BLaER1 treated with 17β-estradiol and CSF1 and Interleukin-3, amounts not matched to agents 10 nM and 100 nM (cell line): ENCODE results near the gene SOWAHA.

Experiments used
- H3K27ac ChIP-seq, 11 experiments: shearing (Covaris generic); formaldehyde crosslinking; 2 replicates each; pipeline ENCODE4 v1.8.1; 2022
- H3K27me3 ChIP-seq, 11 experiments: shearing (Covaris generic); formaldehyde crosslinking; 2 replicates each; pipeline ENCODE4 v1.8.1; 2022
- H3K36me3 ChIP-seq, 11 experiments: shearing (Covaris generic); formaldehyde crosslinking; 2 replicates each; pipeline ENCODE4 v1.8.1; 2022
- H3K4me1 ChIP-seq, 10 experiments: shearing (Covaris generic); formaldehyde crosslinking; 2 replicates each; pipeline ENCODE4 v1.8.1; 2022
- H3K4me2 ChIP-seq, 11 experiments: shearing (Covaris generic); formaldehyde crosslinking; 2 replicates each; pipeline ENCODE4 v1.8.1; 2022
- H3K4me3 ChIP-seq, 10 experiments: shearing (Covaris generic); formaldehyde crosslinking; 2 replicates each; pipeline ENCODE4 v1.8.1; 2022
- H3K9ac ChIP-seq, 11 experiments: shearing (Covaris generic); formaldehyde crosslinking; 2 replicates each; pipeline ENCODE4 v1.8.1; 2022
- H3K9me3 ChIP-seq, 11 experiments: shearing (Covaris generic); formaldehyde crosslinking; replicated peaks in 1 of 11; 2 replicates each; pipeline ENCODE4 v1.8.1; 2022
- H4K20me1 ChIP-seq, 11 experiments: shearing (Covaris generic); formaldehyde crosslinking; 2 replicates each; pipeline ENCODE4 v1.8.1; 2022
- Cebpa-rat ChIP-seq, 11 experiments: shearing (Covaris generic); IDR thresholded peaks; 2 replicates each; pipeline ENCODE4 v1.8.1; 2022

Gene SOWAHA

DNA sequence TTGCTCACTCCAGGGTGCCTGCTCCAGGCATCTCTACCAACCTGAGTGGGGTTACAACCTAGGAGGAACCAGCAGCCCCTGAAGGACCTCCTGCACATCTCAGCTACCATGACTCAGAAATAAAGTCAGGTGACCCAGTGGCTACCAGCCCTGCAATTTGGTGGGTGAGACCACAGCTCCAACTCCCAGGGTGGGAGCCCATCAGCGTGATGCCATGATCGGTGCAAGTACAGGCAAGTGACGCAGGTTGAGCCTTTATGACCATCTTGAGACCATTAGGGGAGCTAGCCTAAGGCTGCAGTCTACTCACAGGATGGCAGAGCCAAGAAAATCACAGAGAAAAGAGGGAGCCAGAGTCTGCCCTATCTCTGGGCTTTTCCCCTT, 44.6 kb upstream of the SOWAHA start:
- Histone ChIP-seq H3K36me3 (peaks cover 0 to 22% (median 13%) of the 10 kb centered on the region in 11 experiments; a peak in 11 of 22 replicates), H4K20me1 (peaks cover 0 to 16% (median 0%) of the 10 kb centered on the region in 11 experiments; a peak in 4 of 22 replicates), H3K4me1 (peaks cover 23 to 57% (median 37%) of the 10 kb centered on the region in 10 experiments; a peak in 19 of 20 replicates), H3K4me3 (no peak overlapping the region), H3K9me3 (no peaks in the 10 kb centered on the region), H3K27me3 (no peaks in the 10 kb centered on the region), H3K9ac (no peak overlapping the region), H3K4me2 (peak overlapping the region in 6 of 11 experiments; percentile 53 to 71 (median 64); a peak in 11 of 22 replicates), H3K27ac (no peak overlapping the region)
- TF ChIP-seq Cebpa-rat (IDR thresholded peaks at IDR 0.05), result no peak

GRCh38 chr5:132770476-132771159, 42.5 kb upstream of the SOWAHA start:
- TF ChIP-seq Cebpa-rat (IDR thresholded peaks at IDR 0.05), result no peak
- Histone ChIP-seq H3K36me3 (peaks cover 0 to under 1% (median 0%) of the 10 kb centered on the region in 11 experiments; a peak in 1 of 22 replicates), H3K4me3 (no peak overlapping the region), H4K20me1 (peaks cover 0 to 32% (median 0%) of the 10 kb centered on the region in 11 experiments; a peak in 4 of 22 replicates), H3K9ac (no peak overlapping the region), H3K4me1 (peaks cover 23 to 47% (median 39%) of the 10 kb centered on the region in 10 experiments; a peak in 19 of 20 replicates), H3K27me3 (peaks cover under 1 to 14% (median 8%) of the 10 kb centered on the region in 11 experiments; a peak in 18 of 22 replicates), H3K4me2 (peak overlapping the region in 8 of 11 experiments; percentile 1 to 43 (median 38); a peak in 13 of 22 replicates), H3K9me3 (no peaks in the 10 kb centered on the region), H3K27ac (no peak overlapping the region)

DNA sequence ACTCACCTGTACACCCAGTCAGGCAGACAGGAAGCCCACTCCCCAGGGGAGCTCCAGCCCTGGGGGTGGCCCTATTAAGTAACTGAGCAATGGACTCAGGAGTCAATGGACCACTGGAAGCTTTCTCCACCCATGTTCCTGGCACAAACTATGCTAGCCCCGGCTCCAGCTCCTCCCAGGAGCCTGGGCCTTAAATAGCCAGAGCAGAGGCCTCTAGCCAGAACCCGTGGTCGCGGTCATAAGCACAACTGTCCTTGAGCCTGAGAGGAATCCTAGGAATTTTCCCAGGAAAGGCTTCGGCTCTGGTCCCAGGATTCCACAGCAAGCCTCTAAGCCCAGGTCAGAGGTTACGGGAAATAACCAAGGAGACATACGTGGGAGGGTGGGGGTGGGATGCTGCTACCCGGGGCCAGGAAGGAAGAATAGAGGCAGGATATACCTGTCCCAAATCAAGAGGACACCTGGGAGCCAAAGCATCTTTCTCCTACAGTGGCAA, 41.6 kb upstream of the SOWAHA start:
- Histone ChIP-seq H3K9ac (no peak overlapping the region), H3K4me2 (peak overlapping the region in 8 of 11 experiments; percentile 1 to 43 (median 38); a peak in 13 of 22 replicates), H3K9me3 (no peaks in the 10 kb centered on the region), H3K27me3 (peaks cover 10 to 23% (median 17%) of the 10 kb centered on the region in 11 experiments), H3K4me1 (peaks cover 27 to 47% (median 39%) of the 10 kb centered on the region in 10 experiments; a peak in 19 of 20 replicates), H3K4me3 (no peak overlapping the region), H3K27ac (no peak overlapping the region), H4K20me1 (peaks cover 0 to 34% (median 0%) of the 10 kb centered on the region in 11 experiments; a peak in 4 of 22 replicates), H3K36me3 (no peaks in the 10 kb centered on the region)
- TF ChIP-seq Cebpa-rat (IDR thresholded peaks at IDR 0.05), result no peak

GRCh38 chr5:132772291-132773070, 40.6 kb upstream of the SOWAHA start:
- H3K27ac ChIP-seq, result no peak overlapping the region
- no peak overlapping the region; a peak in 1 of 22 replicates for H3K4me2 ChIP-seq

DNA sequence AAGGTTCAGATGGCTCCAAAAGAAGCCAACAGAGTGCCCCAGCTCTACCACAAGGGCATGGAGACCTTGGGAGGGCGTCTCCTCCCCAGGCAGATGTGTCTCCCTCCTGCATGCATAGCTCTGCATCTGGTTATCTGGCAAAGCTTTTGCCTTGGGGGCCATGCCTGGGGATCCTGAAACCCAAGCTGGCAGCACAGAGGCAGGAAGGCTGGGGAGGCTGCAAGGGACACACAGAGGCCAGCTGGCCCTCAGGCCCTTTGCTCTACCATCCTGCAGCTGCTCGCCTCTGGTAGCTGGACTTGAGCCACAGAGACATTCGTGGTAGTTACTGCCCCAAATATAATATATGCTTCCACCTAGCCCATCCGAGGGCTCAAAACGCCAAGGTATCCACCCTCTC, 40.0 kb upstream of the SOWAHA start:
- Histone ChIP-seq H3K27me3 (peaks cover 22 to 39% (median 32%) of the 10 kb centered on the region in 11 experiments), H3K9me3 (no peaks in the 10 kb centered on the region), H3K4me1 (peaks cover 17 to 38% (median 29%) of the 10 kb centered on the region in 10 experiments; a peak in 19 of 20 replicates), H3K27ac (no peak overlapping the region), H3K4me3 (no peak overlapping the region), H4K20me1 (peaks cover 0 to 34% (median 0%) of the 10 kb centered on the region in 11 experiments; a peak in 4 of 22 replicates), H3K9ac (no peak overlapping the region), H3K36me3 (no peaks in the 10 kb centered on the region), H3K4me2 (no peak overlapping the region)
- no peak for TF ChIP-seq Cebpa-rat (IDR thresholded peaks at IDR 0.05)

More at GRCh38 chr5:132772291-132773070, 40.6 kb upstream of the SOWAHA start:
- Histone ChIP-seq H3K9ac (no peak overlapping the region), H3K36me3 (no peaks in the 10 kb centered on the region), H3K4me1 (peaks cover 20 to 40% (median 32%) of the 10 kb centered on the region in 10 experiments; a peak in 19 of 20 replicates), H3K4me3 (no peak overlapping the region), H3K27me3 (peaks cover 16 to 32% (median 26%) of the 10 kb centered on the region in 11 experiments), H3K9me3 (no peaks in the 10 kb centered on the region), H4K20me1 (peaks cover 0 to 34% (median 0%) of the 10 kb centered on the region in 11 experiments; a peak in 4 of 22 replicates)
- TF ChIP-seq Cebpa-rat (IDR thresholded peaks at IDR 0.05), result no peak

DNA sequence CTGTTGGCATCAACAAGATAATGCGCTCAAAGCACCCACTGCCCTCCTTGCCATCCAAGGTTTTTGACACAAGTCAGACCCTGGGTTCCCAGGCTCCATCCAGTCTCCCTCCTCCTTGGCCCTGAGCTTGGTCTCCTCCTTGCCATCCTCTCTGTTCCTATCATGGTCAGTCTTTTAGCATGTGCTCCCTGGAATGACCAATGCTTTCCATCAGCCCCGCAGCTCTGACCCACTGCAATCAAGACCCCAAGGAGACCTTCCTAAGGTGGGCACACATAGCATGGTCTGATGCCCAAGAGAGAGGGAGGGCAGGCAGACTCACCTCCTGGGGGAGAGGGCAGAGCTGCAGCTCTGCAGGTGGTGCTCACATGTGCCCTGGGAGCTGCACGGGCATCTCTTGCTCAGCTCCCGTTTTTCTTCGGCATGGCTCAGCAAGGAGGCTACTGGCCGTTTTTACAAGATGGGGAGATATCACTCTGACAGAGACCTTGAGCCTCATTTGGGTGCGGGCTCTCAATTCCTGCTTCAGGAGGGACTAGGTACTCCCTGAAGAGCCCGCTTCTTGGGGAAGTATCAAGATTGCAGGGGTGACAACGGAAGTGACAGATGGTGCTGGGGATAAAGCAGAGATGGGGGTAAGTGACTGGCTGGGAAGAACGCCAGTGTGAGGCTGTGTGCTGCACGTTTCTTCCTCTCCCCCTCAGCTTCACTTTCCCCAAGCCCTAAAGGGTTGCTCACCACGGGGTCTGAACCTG, 39.3 kb upstream of the SOWAHA start:
- H3K27me3 ChIP-seq, result peaks cover 29 to 45% (median 39%) of the 10 kb centered on the region in 11 experiments
- H3K27ac ChIP-seq, result no peak overlapping the region
- H4K20me1 ChIP-seq, result peaks cover 0 to 34% (median 0%) of the 10 kb centered on the region in 11 experiments; a peak in 4 of 22 replicates
- TF ChIP-seq Cebpa-rat (IDR thresholded peaks at IDR 0.05), result no peak
- no peak overlapping the region for H3K4me3 ChIP-seq
- H3K36me3 ChIP-seq, result no peaks in the 10 kb centered on the region
- peaks cover 11 to 35% (median 25%) of the 10 kb centered on the region in 10 experiments; a peak in 19 of 20 replicates for H3K4me1 ChIP-seq
- H3K9me3 ChIP-seq, result no peaks in the 10 kb centered on the region
- H3K4me2 ChIP-seq, result no peak overlapping the region
- no peak overlapping the region for H3K9ac ChIP-seq

DNA sequence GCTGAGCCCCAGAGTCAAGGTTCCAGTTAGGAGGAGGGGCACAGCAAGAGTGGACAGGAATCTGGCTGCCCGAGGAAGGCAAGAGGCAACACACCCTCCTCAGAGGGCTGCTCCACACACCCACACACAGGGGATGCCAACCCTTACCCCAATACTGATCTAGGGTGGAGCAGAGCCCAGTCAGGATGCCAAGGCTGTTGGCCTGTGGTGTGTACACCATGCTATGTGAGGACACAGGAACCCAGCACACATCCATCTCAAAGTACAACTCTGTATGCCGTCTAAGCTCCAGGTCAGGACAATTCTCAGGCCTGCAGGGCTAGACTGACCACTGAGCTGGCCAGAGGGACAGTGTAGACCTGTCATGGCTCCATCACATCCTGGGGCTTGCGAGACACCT, 38.7 kb upstream of the SOWAHA start:
- H3K9ac ChIP-seq, result no peak overlapping the region
- H3K27ac ChIP-seq, result no peak overlapping the region
- TF ChIP-seq Cebpa-rat (IDR thresholded peaks at IDR 0.05), result no peak
- no peaks in the 10 kb centered on the region for H3K9me3 ChIP-seq
- H3K27me3 ChIP-seq, result peaks cover 34 to 52% (median 45%) of the 10 kb centered on the region in 11 experiments
- H3K36me3 ChIP-seq, result no peaks in the 10 kb centered on the region
- no peak overlapping the region for H3K4me2 ChIP-seq
- peaks cover 0 to 34% (median 0%) of the 10 kb centered on the region in 11 experiments; a peak in 3 of 22 replicates for H4K20me1 ChIP-seq
- no peak overlapping the region for H3K4me3 ChIP-seq
- H3K4me1 ChIP-seq, result peaks cover 10 to 35% (median 25%) of the 10 kb centered on the region in 10 experiments; a peak in 18 of 20 replicates

GRCh38 chr5:132774896-132775295, 38.2 kb upstream of the SOWAHA start:
- Histone ChIP-seq H3K9ac (no peak overlapping the region), H3K9me3 (no peaks in the 10 kb centered on the region), H3K27ac (no peak overlapping the region), H3K4me2 (peak overlapping the region in 5 of 11 experiments; percentile 4 to 100 (median 94); a peak in 4 of 22 replicates), H3K36me3 (no peaks in the 10 kb centered on the region), H3K4me1 (peaks cover 10 to 35% (median 25%) of the 10 kb centered on the region in 10 experiments; a peak in 18 of 20 replicates), H3K27me3 (peaks cover 34 to 56% (median 47%) of the 10 kb centered on the region in 11 experiments), H3K4me3 (no peak overlapping the region), H4K20me1 (peaks cover 0 to 34% (median 0%) of the 10 kb centered on the region in 11 experiments; a peak in 3 of 22 replicates)
- TF ChIP-seq Cebpa-rat (IDR thresholded peaks at IDR 0.05), result no peak
